Caco-2 (cell line): ENCODE measurements around the gene SKP2. TPM values are rescaled to one million over a fixed set of nuclear protein-coding genes. Genes with fewer than 3 reads are reported as not detected.

Experiments
- BruUV-seq: library from RNA; stranded (reverse); fragments of 400-500 nt; replicated peaks from 2 replicates; lab custom pipeline; 2021; lab: Mats Ljungman, UMichigan
- CTCF ChIA-PET: fragments of 300-600 bp; sonication (Branson Sonifier 250); formaldehyde crosslinking; loops from one replicate; lab custom pipeline; 2022; ENCODE audit warnings: antibody characterized with exemption; lab: Charles Lee
- POLR2A ChIA-PET: fragments of 300-600 bp; sonication (Branson Sonifier 250); formaldehyde crosslinking; loops from one replicate; lab custom pipeline; 2022; ENCODE audit warnings: antibody characterized with exemption; lab: Charles Lee
- DNase-seq, 2 experiments: peaks; one replicate each; pipeline versions ENCODE4 v3.0.0 to v3.0.0-alpha.2; 2020 to 2022
- H3K27me3 ChIP-seq: replicated peaks from 2 replicates; pipeline ENCODE4 v1.6.0; 2011; ENCODE audit warnings: low read length; ENCODE audit not compliant: control insufficient read depth, insufficient read depth
- H3K36me3 ChIP-seq: 2 replicates; pipeline ENCODE4 v1.5.1; 2011; ENCODE audit warnings: low read length; ENCODE audit not compliant: control insufficient read depth, insufficient read depth
- H3K4me1 ChIP-seq: fragments of 250-450 bp; sonication (Bioruptor Pico); 2 replicates; pipeline ENCODE4 v1.5.1; 2020; ENCODE audit warnings: mild to moderate bottlenecking
- H3K4me3 ChIP-seq: 2 replicates; pipeline ENCODE4 v1.5.1; 2011; ENCODE audit warnings: low read depth, mild to moderate bottlenecking, control low read depth, low read length
- H3K9me3 ChIP-seq: fragments of 250-450 bp; sonication (Bioruptor Pico); 2 replicates; pipeline ENCODE4 v1.5.1; 2020; ENCODE audit warnings: mild to moderate bottlenecking, moderate library complexity
- H3K27ac Mint-ChIP-seq: one replicate; pipeline ENCODE4 v1.8.0; 2022; ENCODE audit warnings: mixed read lengths; ENCODE audit not compliant: unreplicated experiment
- H3K27me3 Mint-ChIP-seq: one replicate; pipeline ENCODE4 v1.8.0; 2022; ENCODE audit warnings: mixed read lengths; ENCODE audit not compliant: insufficient read depth, unreplicated experiment
- H3K36me3 Mint-ChIP-seq: one replicate; pipeline ENCODE4 v1.8.0; 2022; ENCODE audit warnings: mild to moderate bottlenecking, mixed read lengths; ENCODE audit not compliant: insufficient read depth, unreplicated experiment
- H3K4me1 Mint-ChIP-seq: one replicate; pipeline ENCODE4 v1.8.0; 2022; ENCODE audit warnings: low read depth, mixed read lengths; ENCODE audit not compliant: unreplicated experiment
- H3K4me3 Mint-ChIP-seq: one replicate; pipeline ENCODE4 v1.8.0; 2022; ENCODE audit warnings: mild to moderate bottlenecking, moderate library complexity, mixed read lengths; ENCODE audit not compliant: unreplicated experiment
- H3K9me3 Mint-ChIP-seq: one replicate; pipeline ENCODE4 v1.8.0; 2022; ENCODE audit warnings: mixed read lengths; ENCODE audit not compliant: unreplicated experiment
- intact Hi-C: fragments of 100-400 bp; cut with micrococcal nuclease; formaldehyde crosslinking; loops from one replicate; pipeline ENCODE4 v1.10.0; 2022; ENCODE audit not compliant: unreplicated experiment
- total RNA-seq: library from RNA; stranded (reverse); gene quantifications from 2 replicates; pipeline ENCODE4 v1.2.3, GENCODE V29; 2022
- TF ChIP-seq, protein P1 (sequence below), 2 experiments: fragments of 200-600 bp in 1 of 2; IDR thresholded peaks; 1 replicate in 1 of 2; 2 replicates in 1 of 2; pipeline versions ENCODE4 v1.5.1 to v1.8.0; 2011 to 2022; ENCODE audit warnings: antibody characterized with exemption in 1 of 2, control low read depth in 1 of 2, inconsistent platforms in 1 of 2, low read depth in 1 of 2, low read length in 1 of 2, mild to moderate bottlenecking in 1 of 2, moderate library complexity in 1 of 2; ENCODE audit not compliant: insufficient read depth in 1 of 2, severe bottlenecking in 1 of 2, unreplicated experiment in 1 of 2

The SKP2 gene
- total RNA-seq, 1 experiment from 2014 or later: 230 TPM

DNA sequence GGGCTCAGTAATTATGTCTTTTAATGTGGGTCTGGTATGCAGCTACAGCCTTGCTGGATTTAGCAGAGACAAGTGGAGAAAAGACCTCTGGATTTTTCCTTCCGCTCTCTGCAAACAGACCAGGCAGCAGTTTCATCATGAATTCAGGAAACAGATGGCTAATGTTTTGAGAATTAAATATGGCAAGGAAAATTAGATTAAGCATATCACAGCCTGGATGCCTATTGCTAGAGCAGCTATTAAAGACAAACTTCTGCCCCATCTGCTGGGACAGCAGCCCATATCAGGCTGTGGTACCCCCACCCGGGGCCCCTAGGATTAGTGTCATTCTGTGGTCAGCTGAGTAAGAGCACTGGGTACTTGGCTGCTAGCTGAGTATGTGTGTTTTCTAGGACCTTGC lies 6.2 kb downstream of the SKP2 start:
- Histone ChIP-seq H3K4me1 (peaks cover 92% of the 10 kb centered on the region), H3K4me3 (no peak overlapping the region), H3K27me3 (no peaks in the 10 kb centered on the region), H3K36me3 (peaks cover 7% of the 10 kb centered on the region), H3K9me3 (peaks cover 5% of the 10 kb centered on the region; the same call in 1 of the 2 replicates)
- TF ChIP-seq, protein P1, sequence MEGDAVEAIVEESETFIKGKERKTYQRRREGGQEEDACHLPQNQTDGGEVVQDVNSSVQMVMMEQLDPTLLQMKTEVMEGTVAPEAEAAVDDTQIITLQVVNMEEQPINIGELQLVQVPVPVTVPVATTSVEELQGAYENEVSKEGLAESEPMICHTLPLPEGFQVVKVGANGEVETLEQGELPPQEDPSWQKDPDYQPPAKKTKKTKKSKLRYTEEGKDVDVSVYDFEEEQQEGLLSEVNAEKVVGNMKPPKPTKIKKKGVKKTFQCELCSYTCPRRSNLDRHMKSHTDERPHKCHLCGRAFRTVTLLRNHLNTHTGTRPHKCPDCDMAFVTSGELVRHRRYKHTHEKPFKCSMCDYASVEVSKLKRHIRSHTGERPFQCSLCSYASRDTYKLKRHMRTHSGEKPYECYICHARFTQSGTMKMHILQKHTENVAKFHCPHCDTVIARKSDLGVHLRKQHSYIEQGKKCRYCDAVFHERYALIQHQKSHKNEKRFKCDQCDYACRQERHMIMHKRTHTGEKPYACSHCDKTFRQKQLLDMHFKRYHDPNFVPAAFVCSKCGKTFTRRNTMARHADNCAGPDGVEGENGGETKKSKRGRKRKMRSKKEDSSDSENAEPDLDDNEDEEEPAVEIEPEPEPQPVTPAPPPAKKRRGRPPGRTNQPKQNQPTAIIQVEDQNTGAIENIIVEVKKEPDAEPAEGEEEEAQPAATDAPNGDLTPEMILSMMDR (IDR thresholded peaks at IDR 0.05; ENCODE audit: insufficient read depth in 1 of 2, low read depth in 1 of 2, low read length in 1 of 2, severe bottlenecking in 1 of 2, unreplicated experiment in 1 of 2): no peak
- CTCF ChIA-PET: no interaction called here
- intact Hi-C loops: no loop called here
- Mint-ChIP-seq H3K27ac (peak overlapping the region; percentile 38), H3K27me3 (no peaks in the 10 kb centered on the region), H3K36me3 (peaks cover 100% of the 10 kb centered on the region), H3K4me3 (peak overlapping the region; percentile 7), H3K4me1 (peaks cover 73% of the 10 kb centered on the region), H3K9me3 (peaks cover 9% of the 10 kb centered on the region)
- DNase-seq: no peak
- no TSS peak for BruUV-seq
- POLR2A ChIA-PET: no interaction called here

DNA sequence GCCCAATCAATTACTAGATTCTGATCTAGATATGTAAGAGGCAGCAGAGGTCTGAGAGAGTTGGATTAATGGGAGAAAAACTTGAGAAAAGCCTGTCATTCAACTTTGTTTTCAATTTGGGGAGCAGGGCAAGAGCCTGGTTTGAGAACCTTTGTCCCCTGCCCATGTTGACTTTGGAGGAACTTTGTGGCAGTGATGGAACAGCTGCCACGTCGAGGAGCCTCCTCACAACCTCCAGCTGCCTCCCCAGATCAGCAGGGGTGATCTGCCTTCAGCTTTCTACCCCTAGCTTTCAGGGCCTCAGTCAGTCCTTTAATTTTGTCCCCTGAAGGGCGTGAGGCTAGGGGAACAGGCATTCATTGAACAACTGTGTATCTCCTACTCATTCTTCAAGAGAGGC lies 8.7 kb downstream of the SKP2 start:
- Histone ChIP-seq H3K4me1 (peaks cover 84% of the 10 kb centered on the region), H3K9me3 (no peaks in the 10 kb centered on the region), H3K27me3 (no peaks in the 10 kb centered on the region), H3K36me3 (peaks cover 6% of the 10 kb centered on the region), H3K4me3 (no peak overlapping the region)
- peaks cover 75% of the 10 kb centered on the region for H3K4me1 Mint-ChIP-seq
- H3K4me3 Mint-ChIP-seq: peak overlapping the region; percentile 11
- H3K27ac Mint-ChIP-seq: peak overlapping the region; percentile 53
- no peak for DNase-seq
- no peaks in the 10 kb centered on the region for H3K9me3 Mint-ChIP-seq
- intact Hi-C loops: no loop called here
- CTCF ChIA-PET: interaction anchor here (1.6 to 1.8 kb wide), 2 partner anchors 18 to 82 kb away, joined by 8 to 9 read pairs; no protein-coding TSS in a partner anchor
- no TSS peak for BruUV-seq
- peaks cover 98% of the 10 kb centered on the region for H3K36me3 Mint-ChIP-seq
- no peaks in the 10 kb centered on the region for H3K27me3 Mint-ChIP-seq
- POLR2A ChIA-PET: interaction anchor here (1.2 kb wide), 1 partner anchor 10 kb away, joined by 4 read pairs; no protein-coding TSS in a partner anchor
- TF ChIP-seq, protein P1 (IDR thresholded peaks at IDR 0.05; ENCODE audit: insufficient read depth in 1 of 2, low read depth in 1 of 2, low read length in 1 of 2, severe bottlenecking in 1 of 2, unreplicated experiment in 1 of 2): no peak

DNA sequence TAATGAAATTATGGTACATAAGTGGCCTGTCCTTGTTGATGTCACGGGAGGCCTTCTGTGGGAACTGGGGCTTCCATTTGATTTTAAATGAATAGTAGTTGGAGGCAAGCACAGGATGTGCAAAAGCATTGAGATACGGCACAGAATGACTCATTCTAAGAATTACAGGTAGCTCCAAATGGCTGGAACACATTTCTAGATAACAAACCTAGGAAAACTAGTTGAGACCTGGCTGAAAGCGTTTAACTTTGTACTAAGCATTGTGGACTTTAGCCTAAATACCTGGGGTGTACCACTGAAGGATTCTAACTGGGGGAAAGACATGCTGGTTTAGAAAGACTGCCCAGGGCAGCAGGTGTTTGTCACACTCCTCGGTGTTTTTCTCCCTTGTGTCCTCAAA lies 9.4 kb downstream of the SKP2 start:
- Mint-ChIP-seq H3K4me3 (peak overlapping the region; percentile 11), H3K36me3 (peaks cover 98% of the 10 kb centered on the region), H3K27me3 (no peaks in the 10 kb centered on the region), H3K9me3 (no peaks in the 10 kb centered on the region), H3K27ac (peak overlapping the region; percentile 53), H3K4me1 (peaks cover 68% of the 10 kb centered on the region)
- CTCF ChIA-PET: interaction anchor here (0.7 to 1.8 kb wide), 4 partner anchors 17 to 82 kb away, joined by 3 to 9 read pairs (median 6); no protein-coding TSS in a partner anchor
- TF ChIP-seq, protein P1 (IDR thresholded peaks at IDR 0.05; ENCODE audit: insufficient read depth in 1 of 2, low read depth in 1 of 2, low read length in 1 of 2, severe bottlenecking in 1 of 2, unreplicated experiment in 1 of 2): no peak
- Histone ChIP-seq H3K9me3 (no peaks in the 10 kb centered on the region), H3K4me1 (peaks cover 77% of the 10 kb centered on the region), H3K4me3 (no peak overlapping the region), H3K36me3 (peaks cover 4% of the 10 kb centered on the region), H3K27me3 (no peaks in the 10 kb centered on the region)
- intact Hi-C loops: no loop called here
- POLR2A ChIA-PET: interaction anchor here (0.7 to 1.2 kb wide), 2 partner anchors 11 to 21 kb away, joined by 4 to 9 read pairs; no protein-coding TSS in a partner anchor
- DNase-seq: peak in 1 of 2 experiments; percentile 43
- BruUV-seq: no TSS peak
